GM12892 (cell line): ENCODE results near the gene LTN1.
A peak's percentile ranks its signal among the peaks of the same experiment; 100 is the strongest.

Experiments used
- POLR2A ChIP-seq: IDR thresholded peaks from 2 replicates; pipeline ENCODE4 v1.6.1; 2011; ENCODE audit warnings: low read depth, low read length, control low read depth
- POLR2AphosphoS5 ChIP-seq: IDR thresholded peaks from 2 replicates; pipeline ENCODE4 v1.6.1; 2011; ENCODE audit warnings: low read depth, low read length, control low read depth
- TAF1 ChIP-seq: IDR thresholded peaks from 2 replicates; pipeline ENCODE4 v1.6.1; 2011; ENCODE audit warnings: low read depth, mild to moderate bottlenecking, control low read depth, low read length, borderline replicate concordance

DNA sequence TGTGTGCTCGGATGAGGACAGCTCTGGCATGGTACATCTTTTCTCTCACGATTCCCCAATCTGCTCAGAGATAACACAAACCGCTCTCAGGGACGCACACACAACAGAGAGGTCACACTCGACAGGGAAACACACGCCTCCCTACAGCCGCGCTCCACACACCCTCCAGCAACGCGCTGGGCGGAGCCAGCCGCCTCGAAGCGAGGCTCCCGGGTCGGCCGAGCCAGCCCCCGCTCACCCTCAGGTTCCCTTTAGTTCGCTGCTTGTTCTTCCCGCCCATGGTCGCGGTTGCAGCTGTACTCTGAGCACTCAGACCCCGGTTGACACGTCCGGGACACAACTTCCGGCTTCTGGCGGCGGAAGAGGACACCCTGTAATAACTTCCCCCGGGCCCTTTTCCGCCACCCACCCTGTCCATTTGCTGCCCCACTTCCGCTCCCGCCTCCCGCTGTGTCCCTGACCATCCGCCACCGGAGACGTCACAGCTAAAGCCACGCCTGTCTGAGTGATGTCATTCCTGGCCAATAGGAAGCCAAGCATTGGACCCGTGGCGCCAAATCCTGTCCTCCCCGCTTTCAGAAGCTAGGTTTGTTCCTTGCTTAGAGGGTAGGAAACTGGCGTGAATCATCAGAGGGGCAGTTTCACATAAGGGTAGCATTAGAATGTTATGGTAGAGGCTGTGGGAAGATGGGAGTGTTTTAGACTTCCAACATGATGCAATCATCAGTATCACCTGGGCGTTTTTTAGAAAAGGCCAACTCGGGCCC is at the start of gene LTN1:
- TF ChIP-seq POLR2AphosphoS5 (peak; percentile 90), TAF1 (peak; percentile 7; the same call in 1 of the 2 replicates), POLR2A (peak; percentile 84)
